A549 (cell line): Measurements from ENCODE around the gene ECT2. TPM values are rescaled to one million over a fixed set of nuclear protein-coding genes. Genes with fewer than 3 reads are reported as not detected.
A peak's percentile ranks its signal among the peaks of the same experiment; 100 is the strongest.

ENCODE experiments used
- ATAC-seq, 2 experiments: fragments of 200-7000 bp in 1 of 2; fragments of >200 bp in 1 of 2; cut with Nextera tagmentation in 1 of 2; cut with Tn5 transposase in 1 of 2; 3 replicates each; pipeline versions ENCODE4 v1.8.0 to v1.9.1; 2018 to 2020; ENCODE audit warnings: mild to moderate bottlenecking in 1 of 2, moderate library complexity in 1 of 2
- CTCF ChIA-PET: fragments of 300-600 bp; sonication (Branson Sonifier 250); formaldehyde crosslinking; extraction: SDS; loops from one replicate; lab custom pipeline; 2021; ENCODE audit warnings: antibody characterized with exemption, inconsistent platforms; lab: Yijun Ruan, JAX
- POLR2A ChIA-PET: fragments of 350-600 bp; formaldehyde crosslinking; extraction: SDS; loops from one replicate; lab custom pipeline; 2021; ENCODE audit warnings: antibody characterized with exemption, inconsistent platforms; lab: Yijun Ruan, JAX
- DNase-seq, 2 experiments: peaks; one replicate each; pipeline versions ENCODE4 v3.0.0 to v3.0.0-alpha.2; 2011 to 2016; ENCODE audit warnings: low read depth in 1 of 2, low spot score in 1 of 2
- FAIRE-seq: peaks from 2 replicates; lab custom pipeline; 2011; peaks lifted over from hg19 to GRCh38; lab: Jason Lieb, UNC
- H3K27ac ChIP-seq, 2 experiments: fragments of >200 bp; sonication (Bioruptor Twin); formaldehyde crosslinking; 3 replicates each; pipeline ENCODE4 v1.5.1; 2016 to 2017
- H3K4me1 ChIP-seq: fragments of >200 bp; sonication (Bioruptor Twin); formaldehyde crosslinking; 3 replicates; pipeline ENCODE4 v1.6.1; 2016
- H3K4me2 ChIP-seq: fragments of >200 bp; sonication (Bioruptor Twin); formaldehyde crosslinking; 3 replicates; pipeline ENCODE4 v1.6.1; 2016
- H3K4me3 ChIP-seq: fragments of >200 bp; sonication (Bioruptor Twin); formaldehyde crosslinking; 3 replicates; pipeline ENCODE4 v1.5.1; 2016
- H3K9me3 ChIP-seq: fragments of >200 bp; sonication (Bioruptor Twin); formaldehyde crosslinking; 3 replicates; pipeline ENCODE4 v1.6.1; 2016
- ATOH8 ChIP-seq: fragments of 250-450 bp; sonication (Bioruptor Pico); IDR thresholded peaks from 2 replicates; pipeline ENCODE4 v1.5.0; 2020; ENCODE audit warnings: low read depth, mild to moderate bottlenecking, moderate library complexity
- CBX2 ChIP-seq: fragments of 200-600 bp; sonication (generic); IDR thresholded peaks from 2 replicates; pipeline ENCODE4 v1.6.1; 2016; ENCODE audit warnings: low read depth, mild to moderate bottlenecking, borderline replicate concordance
- CHD2 ChIP-seq: fragments of 150-350 bp; IDR thresholded peaks from 2 replicates; pipeline ENCODE4 v1.6.1; 2014; ENCODE audit warnings: low read length; ENCODE audit not compliant: partially characterized antibody
- CHD4 ChIP-seq: fragments of 200-600 bp; sonication (generic); IDR thresholded peaks from 2 replicates; pipeline ENCODE4 v1.6.1; 2016; ENCODE audit warnings: antibody characterized with exemption, mild to moderate bottlenecking, borderline replicate concordance
- EHF ChIP-seq: fragments of 250-450 bp; sonication (Bioruptor Pico); IDR thresholded peaks from 2 replicates; pipeline ENCODE4 v1.5.0; 2020; ENCODE audit warnings: mild to moderate bottlenecking
- EHMT2 ChIP-seq: fragments of 200-600 bp; sonication (generic); IDR thresholded peaks from 2 replicates; pipeline ENCODE4 v1.6.1; 2016; ENCODE audit warnings: antibody characterized with exemption, low read depth, mild to moderate bottlenecking, moderate library complexity
- HDAC2 ChIP-seq: fragments of 200-600 bp; sonication (generic); IDR thresholded peaks from 2 replicates; pipeline ENCODE4 v1.6.1; 2016
- HMGXB4 ChIP-seq: fragments of 250-450 bp; sonication (Bioruptor Pico); IDR thresholded peaks from 2 replicates; pipeline ENCODE4 v1.5.0; 2021; ENCODE audit warnings: mild to moderate bottlenecking, moderate library complexity, borderline replicate concordance
- HOXB13 ChIP-seq: fragments of 250-450 bp; sonication (Bioruptor Pico); IDR thresholded peaks from 2 replicates; pipeline ENCODE4 v1.5.0; 2020; ENCODE audit warnings: low read depth, mild to moderate bottlenecking, moderate library complexity
- MAFK ChIP-seq: fragments of 450-650 bp; IDR thresholded peaks from 2 replicates; pipeline ENCODE4 v1.6.1; 2014; ENCODE audit not compliant: partially characterized antibody
- MAZ ChIP-seq: fragments of 150-350 bp; IDR thresholded peaks from 2 replicates; pipeline ENCODE4 v1.6.1; 2014; ENCODE audit warnings: antibody characterized with exemption, low read depth, low read length, borderline replicate concordance
- MYC ChIP-seq: IDR thresholded peaks from 2 replicates; pipeline ENCODE4 v1.6.1; 2012; ENCODE audit warnings: mild to moderate bottlenecking, inconsistent platforms, low read length, improper control_type of control experiment, borderline replicate concordance
- PHF8 ChIP-seq: fragments of 200-600 bp; sonication (generic); IDR thresholded peaks from 2 replicates; pipeline ENCODE4 v1.6.1; 2016; ENCODE audit warnings: low read depth, mild to moderate bottlenecking, antibody characterized with exemption, moderate library complexity, borderline replicate concordance
- RCOR1 ChIP-seq: fragments of 150-350 bp; IDR thresholded peaks from 2 replicates; pipeline ENCODE4 v1.6.1; 2014; ENCODE audit warnings: antibody characterized with exemption, low read length, low read depth
- REST ChIP-seq: fragments of 200-600 bp; sonication (generic); IDR thresholded peaks from 2 replicates; pipeline ENCODE4 v1.6.1; 2016; ENCODE audit warnings: antibody characterized with exemption, mild to moderate bottlenecking, moderate library complexity
- TFCP2L1 ChIP-seq: fragments of 250-450 bp; sonication (Bioruptor Pico); IDR thresholded peaks from 2 replicates; pipeline ENCODE4 v1.5.0; 2021; ENCODE audit warnings: mild to moderate bottlenecking
- ZFP36 ChIP-seq: fragments of 450-650 bp; IDR thresholded peaks from 2 replicates; pipeline ENCODE4 v1.6.1; 2014; ENCODE audit warnings: borderline replicate concordance; ENCODE audit not compliant: partially characterized antibody
- ZSCAN20 ChIP-seq: fragments of 250-450 bp; sonication (Bioruptor Pico); IDR thresholded peaks from 2 replicates; pipeline ENCODE4 v1.8.0; 2022; ENCODE audit warnings: mild to moderate bottlenecking, moderate library complexity
- WGBS: methylation state at CpG from one replicate; pipeline ENCODE4 v1.1.6; 2017; ENCODE audit errors: missing lambda C conversion rate; 5-methylcytosine and 5-hydroxymethylcytosine counted together
- polyA plus RNA-seq, 4 experiments: library from polyadenylated mRNA; depleted of rRNA in 3 of 4; stranded (reverse); fragments of >200 nt; fragmentation: RNase III in 1 of 4; extraction: RNeasy Plus Mini Kit Qiagen cat#74134 plus additional on column Dnase treatment in 1 of 4; gene quantifications; 2 replicates in 3 of 4; 3 replicates in 1 of 4; pipeline ENCODE4 v1.2.3, GENCODE V29; 2011 to 2017

ECT2 gene
- polyA plus RNA-seq, 2 of the 4 experiments (the other 2 are of a cell fraction): 96.5 to 187 TPM

DNA sequence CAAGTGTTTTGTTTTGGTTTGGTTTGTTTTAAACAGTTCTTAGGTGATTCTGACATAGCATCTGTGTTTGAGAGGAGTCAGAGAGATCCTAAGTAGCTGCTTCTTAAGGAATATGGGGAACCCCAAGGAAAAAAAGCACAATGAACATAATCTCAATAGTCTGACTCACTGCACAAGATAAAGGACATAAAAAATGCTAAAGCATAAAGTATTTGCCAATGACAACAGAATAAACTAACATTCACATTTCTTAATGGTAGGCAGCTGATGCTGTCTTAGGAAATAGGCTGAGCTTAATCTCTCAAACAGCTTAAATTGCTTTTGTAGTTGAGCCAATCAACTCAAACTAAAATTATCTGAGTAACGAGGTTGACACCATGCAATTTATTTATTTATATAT, 42.6 kb upstream of the ECT2 start:
- peaks cover 38% of the 10 kb centered on the region for H3K4me1 ChIP-seq
- ATAC-seq (no peak), FAIRE-seq (no peak), DNase-seq (peak in 1 of 2 experiments; percentile 34)
- CTCF ChIA-PET: interaction anchor here (1.0 to 2.3 kb wide), 5 partner anchors 8 to 42 kb away, joined by 3 to 8 read pairs (median 5); partner anchors contain the start of gene ECT2
- no peak overlapping the region for H3K27ac ChIP-seq
- H3K4me3 ChIP-seq: no peak overlapping the region
- H3K4me2 ChIP-seq: peak overlapping the region; percentile 81; the same call in 2 of the 3 replicates
- POLR2A ChIA-PET: interaction anchor here (4.4 kb wide), 1 partner anchor 41 kb away, joined by 66 read pairs; the partner anchor contains the start of gene ECT2
- H3K9me3 ChIP-seq: no peaks in the 10 kb centered on the region
- 65% methylated on average over 1 of the region's 1 CpG for WGBS
- TF ChIP-seq EHF (CRISPR knock-in tag): no peak
- TF ChIP-seq EHMT2: no peak
- TF ChIP-seq ZSCAN20: no peak
- TF ChIP-seq HMGXB4: no peak

GRCh38 chr3:172708921-172709773, 41.4 kb upstream of the ECT2 start:
- 63% methylated on average over 2 of the region's 2 CpGs for WGBS
- POLR2A ChIA-PET: interaction anchor here (4.4 kb wide), 1 partner anchor 40 kb away, joined by 66 read pairs; the partner anchor contains the start of gene ECT2
- TF ChIP-seq CBX2 (no peak), MYC (no peak), MAZ (no peak), MAFK (no peak), RCOR1 (no peak), CHD2 (no peak), PHF8 (no peak), ZFP36 (no peak), CHD4 (no peak), HOXB13 (CRISPR knock-in tag) (no peak)
- ATAC-seq (no peak), DNase-seq (no peak), FAIRE-seq (no peak)
- peak overlapping the region; percentile 81 for H3K4me2 ChIP-seq
- H3K4me1 ChIP-seq: peaks cover 38% of the 10 kb centered on the region
- H3K4me3 ChIP-seq: peak overlapping the region; percentile 92; the same call in 2 of the 3 replicates
- H3K27ac ChIP-seq: peak overlapping the region in 1 of 2 experiments; percentile 93; a peak in 3 of 6 replicates
- CTCF ChIA-PET: interaction anchor here (0.7 to 6.7 kb wide), 10 partner anchors 8 to 85 kb away, joined by 3 to 83 read pairs (median 6); partner anchors contain the start of gene ECT2
- no peaks in the 10 kb centered on the region for H3K9me3 ChIP-seq

- no peak for DNase-seq
- Histone ChIP-seq H3K4me1 (peaks cover 38% of the 10 kb centered on the region), H3K4me3 (peak overlapping the region; percentile 92), H3K9me3 (no peaks in the 10 kb centered on the region), H3K27ac (peak overlapping the region; percentile 86 to 93), H3K4me2 (peak overlapping the region; percentile 81)
- POLR2A ChIA-PET: interaction anchor here (1.0 to 4.4 kb wide), 5 partner anchors 10 to 79 kb away, joined by 3 to 66 read pairs (median 3); partner anchors contain the start of gene ECT2
- CTCF ChIA-PET: interaction anchor here (0.6 to 6.7 kb wide), 16 partner anchors 9 to 86 kb away, joined by 3 to 83 read pairs (median 6); partner anchors contain the start of gene ECT2
- no peak for FAIRE-seq
- WGBS: 2% methylated on average over 17 of the region's 17 CpGs
- TF ChIP-seq ATOH8 (no peak), ZSCAN20 (no peak), HDAC2 (no peak), EHF (CRISPR knock-in tag) (no peak), TFCP2L1 (CRISPR knock-in tag) (no peak), REST (no peak), HMGXB4 (no peak)
- peak; percentile 45 to 50 for ATAC-seq
Measured at GRCh38 chr3:172709774-172710663, 40.5 kb upstream of the ECT2 start.
